H1 (cell line): ENCODE results near the gene KCNN1. TPM values are rescaled to one million over a fixed set of nuclear protein-coding genes. Genes with fewer than 3 reads are reported as not detected.

Source experiments
- CTCF ChIA-PET: fragments of 300-600 bp; sonication (Branson Sonifier 250); formaldehyde crosslinking; loops from one replicate; lab custom pipeline; 2021; ENCODE audit not compliant: partially characterized antibody; lab: Charles Lee
- POLR2A ChIA-PET: fragments of 300-600 bp; sonication (Branson Sonifier 250); formaldehyde crosslinking; loops from one replicate; lab custom pipeline; 2021; ENCODE audit warnings: inconsistent platforms; ENCODE audit not compliant: partially characterized antibody; lab: Charles Lee
- DNase-seq, 2 experiments: peaks; one replicate each; pipeline versions ENCODE4 v3.0.0 to v3.0.0-alpha.2; 2010 to 2022; ENCODE audit warnings: low spot score in 2 of 2, low read depth in 1 of 2, mixed read lengths in 1 of 2
- FAIRE-seq: peaks from 2 replicates; lab custom pipeline; 2011; peaks lifted over from hg19 to GRCh38; lab: Jason Lieb, UNC
- H2AFZ ChIP-seq: 2 replicates; pipeline ENCODE4 v1.8.1; 2012; ENCODE audit warnings: low read length, inconsistent platforms
- H2AK5ac ChIP-seq: 2 replicates; pipeline ENCODE4 v1.6.1; 2013; ENCODE audit warnings: low read depth, low read length
- H2BK120ac ChIP-seq: replicated peaks from 2 replicates; pipeline ENCODE3; 2013; ENCODE audit warnings: low read depth, low read length, inconsistent platforms
- H2BK12ac ChIP-seq: 2 replicates; pipeline ENCODE4 v1.6.1; 2013; ENCODE audit warnings: low read depth, low read length
- H2BK15ac ChIP-seq: 2 replicates; pipeline ENCODE4 v1.6.1; 2013; ENCODE audit warnings: low read length
- H2BK20ac ChIP-seq: 2 replicates; pipeline ENCODE4 v1.6.1; 2013; ENCODE audit warnings: low read length
- H2BK5ac ChIP-seq: 2 replicates; pipeline ENCODE4 v1.6.1; 2013; ENCODE audit warnings: low read depth, low read length
- H3K14ac ChIP-seq: 2 replicates; pipeline ENCODE4 v1.6.1; 2013; ENCODE audit warnings: inconsistent platforms; ENCODE audit not compliant: insufficient read length
- H3K18ac ChIP-seq: 2 replicates; pipeline ENCODE4 v1.6.1; 2013; ENCODE audit warnings: low read length; ENCODE audit errors: extremely low read depth
- H3K23ac ChIP-seq: 2 replicates; pipeline ENCODE4 v1.6.1; 2013; ENCODE audit warnings: inconsistent platforms; ENCODE audit not compliant: insufficient read length
- H3K23me2 ChIP-seq: 2 replicates; pipeline ENCODE4 v1.6.1; 2013; ENCODE audit warnings: low read depth, low read length
- H3K27ac ChIP-seq: 2 replicates; pipeline ENCODE4 v1.6.1; 2011; ENCODE audit warnings: low read depth, low read length, inconsistent platforms
- H3K27me3 ChIP-seq, 4 experiments: replicated peaks in 1 of 4; 1 replicate in 1 of 4; 2 replicates in 3 of 4; pipeline versions ENCODE4 v1.6.1 to v1.8.1; 2011 to 2013; ENCODE audit warnings: low read length in 3 of 4, mild to moderate bottlenecking in 3 of 4, inconsistent platforms in 2 of 4, mixed read lengths in 2 of 4, moderate library complexity in 1 of 4; ENCODE audit not compliant: control insufficient read depth in 3 of 4, insufficient read depth in 3 of 4; ENCODE audit errors: extremely low read depth in 1 of 4
- H3K36me3 ChIP-seq, 4 experiments: 2 replicates each; pipeline versions ENCODE4 v1.6.1 to v1.8.1; 2011 to 2013; ENCODE audit warnings: mild to moderate bottlenecking in 4 of 4, low read length in 3 of 4, moderate library complexity in 2 of 4, control low read depth in 1 of 4, inconsistent platforms in 1 of 4; ENCODE audit not compliant: insufficient read depth in 4 of 4, control insufficient read depth in 2 of 4
- H3K4ac ChIP-seq: replicated peaks from 2 replicates; pipeline ENCODE3; 2013; ENCODE audit warnings: low read length, low read depth, mixed read lengths, inconsistent platforms; ENCODE audit not compliant: insufficient read length
- H3K4me1 ChIP-seq, 4 experiments: replicated peaks in 1 of 4; 1 replicate in 1 of 4; 2 replicates in 3 of 4; pipeline versions ENCODE4 v1.6.1 to v1.8.1; 2011 to 2013; ENCODE audit warnings: low read length in 3 of 4, inconsistent platforms in 2 of 4, mixed read lengths in 1 of 4; ENCODE audit not compliant: insufficient read depth in 4 of 4, control insufficient read depth in 3 of 4
- H3K4me2 ChIP-seq, 2 experiments: 2 replicates each; pipeline versions ENCODE4 v1.6.1 to v1.8.1; 2011 to 2013; ENCODE audit warnings: low read depth in 2 of 2, low read length in 2 of 2, control low read depth in 1 of 2, inconsistent platforms in 1 of 2, mild to moderate bottlenecking in 1 of 2; ENCODE audit not compliant: insufficient read depth in 1 of 2
- H3K4me3 ChIP-seq, 4 experiments: fragments of 200-600, 300-600 bp in 1 of 4; sonication (generic), shearing (Covaris generic), sonication (Bioruptor Twin) in 1 of 4; 2 replicates each; pipeline versions ENCODE4 v1.5.1 to v1.8.1; 2011 to 2016; ENCODE audit warnings: low read length in 4 of 4, low read depth in 3 of 4, control low read depth in 2 of 4, inconsistent platforms in 2 of 4, mild to moderate bottlenecking in 2 of 4, mixed read lengths in 1 of 4, moderate library complexity in 1 of 4; ENCODE audit not compliant: insufficient read depth in 2 of 4; ENCODE audit errors: extremely low read depth in 1 of 4
- H3K56ac ChIP-seq: replicated peaks from 2 replicates; pipeline ENCODE3; 2013; ENCODE audit warnings: low read depth, mild to moderate bottlenecking, mixed read lengths, low read length, inconsistent platforms; ENCODE audit not compliant: insufficient read length
- H3K79me1 ChIP-seq: 2 replicates; pipeline ENCODE4 v1.6.1; 2013; ENCODE audit warnings: low read depth, low read length, control low read depth
- H3K79me2 ChIP-seq, 2 experiments: 2 replicates each; pipeline versions ENCODE4 v1.6.1 to v1.8.1; 2012 to 2013; ENCODE audit warnings: low read length in 2 of 2, mild to moderate bottlenecking in 2 of 2, inconsistent platforms in 1 of 2; ENCODE audit not compliant: insufficient read depth in 2 of 2, control insufficient read depth in 1 of 2
- H3K9ac ChIP-seq, 4 experiments: replicated peaks in 1 of 4; 1 replicate in 1 of 4; 2 replicates in 3 of 4; pipeline versions ENCODE4 v1.6.1 to v1.8.1; 2011 to 2013; ENCODE audit warnings: low read depth in 3 of 4, low read length in 3 of 4, control low read depth in 2 of 4, mild to moderate bottlenecking in 2 of 4, moderate library complexity in 2 of 4, inconsistent platforms in 1 of 4; ENCODE audit errors: extremely low read depth in 1 of 4
- H3K9me3 ChIP-seq, 2 experiments: 2 replicates each; pipeline versions ENCODE4 v1.6.1 to v1.8.1; 2012 to 2013; ENCODE audit warnings: mild to moderate bottlenecking in 2 of 2, moderate library complexity in 2 of 2, control low read depth in 1 of 2, inconsistent platforms in 1 of 2, low read depth in 1 of 2, low read length in 1 of 2, mixed read lengths in 1 of 2; ENCODE audit not compliant: insufficient read depth in 2 of 2
- H4K20me1 ChIP-seq, 2 experiments: replicated peaks in 1 of 2; 2 replicates each; pipeline versions ENCODE3 to v1.8.1; 2011 to 2013; ENCODE audit warnings: inconsistent platforms in 2 of 2, low read length in 2 of 2, mild to moderate bottlenecking in 1 of 2; ENCODE audit not compliant: insufficient read depth in 2 of 2, control insufficient read depth in 1 of 2
- H4K5ac ChIP-seq: 2 replicates; pipeline ENCODE4 v1.6.1; 2013; ENCODE audit warnings: low read length, low read depth, mixed read lengths, inconsistent platforms; ENCODE audit not compliant: insufficient read length
- H4K8ac ChIP-seq: 2 replicates; pipeline ENCODE4 v1.8.0; 2013; ENCODE audit warnings: mild to moderate bottlenecking, moderate library complexity, low read length, inconsistent platforms; ENCODE audit not compliant: insufficient read depth; ENCODE audit errors: extremely low read depth
- H4K91ac ChIP-seq: replicated peaks from 2 replicates; pipeline ENCODE3; 2013; ENCODE audit warnings: low read length, mixed read lengths, inconsistent platforms; ENCODE audit not compliant: insufficient read length
- ASH2L ChIP-seq: fragments of 200-600, 300-600 bp; sonication (generic); IDR thresholded peaks from one replicate; pipeline ENCODE4 v1.7.1; 2017; ENCODE audit warnings: low read length
- BCL11A ChIP-seq, 2 experiments: IDR thresholded peaks; one replicate each; pipeline ENCODE4 v1.6.1; 2011; ENCODE audit warnings: low read depth in 2 of 2, low read length in 2 of 2, mild to moderate bottlenecking in 2 of 2
- E2F6 ChIP-seq: IDR thresholded peaks from 2 replicates; pipeline ENCODE4 v1.6.1; 2012; ENCODE audit warnings: inconsistent platforms
- HDAC6 ChIP-seq: IDR thresholded peaks from one replicate; pipeline ENCODE4 v1.7.1; 2012; ENCODE audit warnings: low read depth, mild to moderate bottlenecking, inconsistent platforms, low read length, moderate library complexity
- KDM5A ChIP-seq: fragments of 200-600 bp; IDR thresholded peaks from 2 replicates; pipeline ENCODE4 v1.7.1; 2012; ENCODE audit warnings: mild to moderate bottlenecking, low read length, inconsistent platforms, mixed read lengths
- POLR2A ChIP-seq, 2 experiments: IDR thresholded peaks; 1 replicate in 1 of 2; 2 replicates in 1 of 2; pipeline ENCODE4 v1.6.1; 2011; ENCODE audit warnings: low read depth in 2 of 2, low read length in 2 of 2, mild to moderate bottlenecking in 2 of 2; ENCODE audit errors: control extremely low read depth in 1 of 2
- SRF ChIP-seq: IDR thresholded peaks from 2 replicates; pipeline ENCODE4 v1.6.1; 2011; ENCODE audit warnings: mild to moderate bottlenecking, low read depth, low read length, moderate library complexity
- SUZ12 ChIP-seq: fragments of 200-600 bp; sonication (generic); IDR thresholded peaks from 2 replicates; pipeline ENCODE4 v1.6.1; 2012; ENCODE audit warnings: mild to moderate bottlenecking, inconsistent platforms, low read length, moderate library complexity, mixed read lengths
- WGBS, 2 experiments: shearing (Covaris generic) in 1 of 2; methylation state at CpG; one replicate each; pipeline versions ENCODE4 v1.1.6 to v1.1.7; 2013 to 2015; ENCODE audit warnings: low lambda C conversion rate in 2 of 2, mixed read lengths in 2 of 2, inconsistent platforms in 1 of 2, low coverage in 1 of 2, missing lambda C conversion rate in 1 of 2; ENCODE audit not compliant: insufficient replicate concordance in 2 of 2, insufficient coverage in 1 of 2, insufficient read length in 1 of 2; ENCODE audit errors: extremely low coverage in 1 of 2, missing lambda C conversion rate in 1 of 2; 5-methylcytosine and 5-hydroxymethylcytosine counted together
- polyA plus RNA-seq, 7 experiments: library from polyadenylated mRNA; depleted of rRNA in 3 of 7; stranded (reverse) in 5 of 7; unstranded in 2 of 7; fragments of >200 nt in 5 of 7; fragments of 200-250 nt in 2 of 7; gene quantifications; 1 replicate in 5 of 7; 2 replicates in 1 of 7; 4 replicates in 1 of 7; pipeline versions ENCODE4 v1.2.1 to v1.2.3, GENCODE V29; 2011 to 2013; ENCODE audit warnings: missing spikeins in 2 of 7, mixed read lengths in 2 of 7
- total RNA-seq: library from RNA; stranded (reverse); fragmentation: NEBNext Ultra II Directional; extraction: Animal tissue kit (Norgen Biotek cat#: 25700); gene quantifications from 2 replicates; pipeline ENCODE4 v1.2.1, GENCODE V29; 2021

KCNN1 gene
- total and polyA plus RNA-seq, 2 of the 8 experiments (the other 6 are each of a cell fraction or from before 2014, with no cell fraction given), result 11.0 to 12.5 TPM

GRCh38 chr19:17954401-17954800, 12.5 kb upstream of the KCNN1 start:
- ChIA-PET CTCF (interaction anchor here (0.7 to 21.5 kb wide), 9 partner anchors 9 to 235 kb away, joined by 3 to 271 read pairs (median 6); partner anchors contain the start of genes KCNN1 and MAP1S), POLR2A (interaction anchor here (1.1 to 4.1 kb wide), 7 partner anchors 8 to 95 kb away, joined by 3 to 21 read pairs (median 5); partner anchors contain the start of gene RPL18A)
- H2BK20ac ChIP-seq, result no peak overlapping the region
- no peak overlapping the region for H2BK120ac ChIP-seq
- TF ChIP-seq ASH2L (no peak), BCL11A (IDR thresholded peaks at IDR 0.05; ENCODE audit: low read depth in 2 of 2, low read length in 2 of 2) (no peak), SUZ12 (no peak), SRF (no peak), POLR2A (IDR thresholded peaks at IDR 0.05; ENCODE audit: control extremely low read depth in 1 of 2, low read depth in 2 of 2, low read length in 2 of 2) (no peak), KDM5A (no peak), HDAC6 (no peak), E2F6 (no peak)
- no peak overlapping the region for H3K27ac ChIP-seq
- no peak overlapping the region; a peak in 1 of 4 replicates for H3K4me2 ChIP-seq
- H2AK5ac ChIP-seq, result no peak overlapping the region
- H2BK12ac ChIP-seq, result no peak overlapping the region
- H3K23me2 ChIP-seq, result peaks cover 23% of the 10 kb centered on the region
- H3K79me1 ChIP-seq, result no peaks in the 10 kb centered on the region
- no peak overlapping the region for H3K9ac ChIP-seq
- H4K5ac ChIP-seq, result no peak overlapping the region
- peaks cover 0 to 36% (median 18%) of the 10 kb centered on the region in 4 experiments; a peak in 6 of 7 replicates for H3K4me1 ChIP-seq
- DNase-seq, result no peak
- H2AFZ ChIP-seq, result no peak overlapping the region
- no peak overlapping the region for H3K56ac ChIP-seq
- no peak overlapping the region for H3K23ac ChIP-seq
- H3K79me2 ChIP-seq, result no peaks in the 10 kb centered on the region
- H4K8ac ChIP-seq, result no peak overlapping the region
- no peak for FAIRE-seq
- no peak overlapping the region for H3K4ac ChIP-seq
- peaks cover 0 to 3% of the 10 kb centered on the region in 2 experiments for H4K20me1 ChIP-seq
- H3K36me3 ChIP-seq, result no peaks in the 10 kb centered on the region
- H3K4me3 ChIP-seq, result no peak overlapping the region
- H3K27me3 ChIP-seq, result peaks cover 19 to 49% (median 47%) of the 10 kb centered on the region in 4 experiments
- no peak overlapping the region for H2BK5ac ChIP-seq
- no peak overlapping the region for H3K14ac ChIP-seq
- WGBS, 2 experiments, result 92% methylated on average over 7 of the region's 7 CpGs; no CpG with 5 or more reads in 1 of the 2 experiments
- no peak overlapping the region for H4K91ac ChIP-seq
- no peaks in the 10 kb centered on the region for H3K9me3 ChIP-seq
- no peak overlapping the region for H3K18ac ChIP-seq
- no peak overlapping the region for H2BK15ac ChIP-seq
